GM12872 (cell line): ENCODE data around the gene CNGB1.
A peak's percentile ranks its signal among the peaks of the same experiment; 100 is the strongest.

Source experiments
- TF ChIP-seq, protein P1 (sequence below): IDR thresholded peaks from 3 replicates; pipeline ENCODE4 v1.5.1; 2011; ENCODE audit warnings: low read depth, mild to moderate bottlenecking, low read length, moderate library complexity; ENCODE audit not compliant: insufficient read depth

CNGB1 gene

DNA sequence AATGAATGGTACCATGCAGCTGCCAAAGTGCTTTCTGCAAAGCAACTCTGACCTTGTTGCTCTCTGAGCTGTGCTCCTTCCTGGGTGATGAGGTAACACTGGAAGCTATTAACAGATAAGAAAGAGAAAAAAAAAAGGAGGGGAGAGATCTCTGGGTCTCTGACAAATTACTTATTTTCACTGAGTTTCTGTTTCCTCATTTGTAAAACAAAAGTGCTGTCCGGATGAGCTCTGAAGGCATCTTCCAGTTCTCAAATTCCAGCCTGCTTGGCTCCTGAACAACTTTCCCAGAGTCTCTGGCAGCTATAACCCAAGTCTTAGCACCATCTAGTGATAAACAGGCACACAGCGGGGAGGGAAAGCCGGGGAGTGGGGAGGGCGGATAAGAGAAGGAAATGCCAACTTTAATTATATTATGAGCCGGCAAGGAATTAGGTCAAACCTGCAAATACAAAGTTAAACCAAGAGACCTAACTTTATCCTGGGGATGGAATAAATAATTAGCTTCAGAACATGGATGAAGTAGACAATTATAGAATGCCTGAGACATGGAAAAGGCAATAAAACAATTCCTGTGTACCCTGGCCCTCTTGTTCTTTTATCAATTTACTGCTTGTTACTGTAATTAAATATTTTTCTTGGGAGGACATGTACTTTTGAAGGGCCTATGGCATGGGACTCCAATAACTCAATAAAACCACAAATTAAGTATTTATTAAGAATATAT lies 107.3 kb downstream of the CNGB1 start:
- TF ChIP-seq, protein P1, sequence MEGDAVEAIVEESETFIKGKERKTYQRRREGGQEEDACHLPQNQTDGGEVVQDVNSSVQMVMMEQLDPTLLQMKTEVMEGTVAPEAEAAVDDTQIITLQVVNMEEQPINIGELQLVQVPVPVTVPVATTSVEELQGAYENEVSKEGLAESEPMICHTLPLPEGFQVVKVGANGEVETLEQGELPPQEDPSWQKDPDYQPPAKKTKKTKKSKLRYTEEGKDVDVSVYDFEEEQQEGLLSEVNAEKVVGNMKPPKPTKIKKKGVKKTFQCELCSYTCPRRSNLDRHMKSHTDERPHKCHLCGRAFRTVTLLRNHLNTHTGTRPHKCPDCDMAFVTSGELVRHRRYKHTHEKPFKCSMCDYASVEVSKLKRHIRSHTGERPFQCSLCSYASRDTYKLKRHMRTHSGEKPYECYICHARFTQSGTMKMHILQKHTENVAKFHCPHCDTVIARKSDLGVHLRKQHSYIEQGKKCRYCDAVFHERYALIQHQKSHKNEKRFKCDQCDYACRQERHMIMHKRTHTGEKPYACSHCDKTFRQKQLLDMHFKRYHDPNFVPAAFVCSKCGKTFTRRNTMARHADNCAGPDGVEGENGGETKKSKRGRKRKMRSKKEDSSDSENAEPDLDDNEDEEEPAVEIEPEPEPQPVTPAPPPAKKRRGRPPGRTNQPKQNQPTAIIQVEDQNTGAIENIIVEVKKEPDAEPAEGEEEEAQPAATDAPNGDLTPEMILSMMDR = peak; percentile 31; the same call in 1 of the 3 replicates

DNA sequence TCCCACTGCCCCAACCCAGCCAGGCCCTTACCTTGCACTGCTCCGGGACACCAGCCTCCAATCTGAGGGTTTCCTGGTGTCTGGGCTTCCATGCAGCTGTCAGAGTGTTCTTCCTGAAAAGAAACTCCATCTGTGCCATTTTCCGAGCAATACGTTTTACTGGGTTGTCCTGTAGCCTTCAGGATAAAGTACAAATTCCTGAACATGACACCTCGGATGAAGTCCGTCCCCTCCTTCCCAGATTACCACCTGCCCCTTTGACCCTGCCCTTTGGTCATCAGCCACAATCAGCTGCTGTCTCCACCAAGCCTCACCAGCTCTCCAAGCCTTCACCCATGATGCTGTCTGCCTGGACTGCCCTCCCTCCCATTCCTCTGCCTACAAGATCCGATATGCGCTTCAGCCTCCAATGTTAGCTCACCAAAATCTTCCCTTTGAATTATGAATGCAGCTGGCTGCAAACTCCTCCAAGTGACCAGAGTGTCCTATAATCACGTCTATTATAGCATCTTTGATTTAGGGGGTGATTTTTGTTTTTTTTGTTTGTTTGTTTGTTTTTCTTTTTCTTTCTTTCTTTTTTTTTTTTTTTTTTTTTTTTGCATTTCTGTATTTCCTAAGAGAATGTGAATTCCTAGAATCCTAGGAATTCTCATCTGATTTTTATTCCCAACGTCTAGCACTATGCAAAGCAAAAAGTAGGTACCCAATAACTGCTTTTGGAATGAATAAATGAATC lies 108.1 kb downstream of the CNGB1 start:
- TF ChIP-seq, protein P1 = no peak

DNA sequence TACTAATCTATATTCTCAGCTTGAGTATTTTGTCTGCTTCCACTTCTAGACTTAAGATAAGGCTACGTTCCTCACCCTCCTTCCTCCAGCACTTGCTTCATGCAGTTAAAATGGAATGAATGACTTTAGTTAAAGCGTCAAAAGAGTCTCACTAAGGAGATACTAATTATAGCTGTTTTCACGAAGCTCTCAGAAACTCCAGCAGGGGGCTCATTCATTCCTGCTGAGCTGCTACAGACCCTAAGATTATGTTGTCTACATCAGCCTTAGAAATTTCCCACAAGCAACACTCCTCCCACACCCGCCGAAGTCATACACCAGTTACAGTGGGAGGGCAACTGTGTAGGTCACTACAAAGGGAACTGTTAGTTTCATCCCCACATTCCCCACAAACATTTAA lies 111.6 kb downstream of the CNGB1 start:
- TF ChIP-seq, protein P1 = peak; percentile 28; the same call in 2 of the 3 replicates

DNA sequence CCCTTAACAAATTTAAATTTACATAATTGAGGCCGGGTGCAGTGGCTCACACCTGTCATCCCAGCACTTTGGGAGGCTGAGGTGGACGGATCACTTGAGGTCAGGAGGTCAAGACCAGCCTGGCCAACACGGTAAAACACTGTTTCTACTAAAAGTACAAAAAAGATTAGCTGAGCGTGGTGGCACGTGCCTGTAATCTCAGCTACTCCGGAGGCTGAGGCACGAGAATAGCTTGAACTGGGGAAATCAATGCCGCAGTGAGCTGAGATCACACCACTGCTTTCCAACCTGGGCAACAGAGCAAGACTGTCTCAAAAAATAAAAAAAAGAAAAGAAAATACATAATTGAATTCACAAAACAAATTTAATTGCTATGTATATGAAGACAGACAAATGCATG lies 112.3 kb downstream of the CNGB1 start:
- TF ChIP-seq, protein P1 = no peak

DNA sequence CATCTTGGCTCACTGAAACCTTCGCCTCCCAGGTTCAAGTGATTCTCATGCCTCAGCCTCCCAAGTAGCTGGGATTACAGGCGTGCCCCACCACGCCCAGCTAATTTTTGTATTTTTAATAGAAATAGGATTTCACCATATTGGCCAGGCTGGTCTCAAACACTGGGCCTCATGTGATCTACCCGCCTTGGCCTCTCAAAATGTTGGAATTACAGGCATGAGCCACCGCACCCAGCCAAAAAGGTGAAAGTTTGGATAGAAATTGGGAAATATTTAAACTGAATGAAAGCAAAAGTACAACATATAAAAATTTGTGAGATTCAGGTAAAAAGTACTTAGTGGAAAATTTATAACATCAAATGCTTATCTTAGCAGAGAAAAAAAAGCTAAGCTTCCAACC lies 115.7 kb downstream of the CNGB1 start:
- TF ChIP-seq, protein P1 = no peak

DNA sequence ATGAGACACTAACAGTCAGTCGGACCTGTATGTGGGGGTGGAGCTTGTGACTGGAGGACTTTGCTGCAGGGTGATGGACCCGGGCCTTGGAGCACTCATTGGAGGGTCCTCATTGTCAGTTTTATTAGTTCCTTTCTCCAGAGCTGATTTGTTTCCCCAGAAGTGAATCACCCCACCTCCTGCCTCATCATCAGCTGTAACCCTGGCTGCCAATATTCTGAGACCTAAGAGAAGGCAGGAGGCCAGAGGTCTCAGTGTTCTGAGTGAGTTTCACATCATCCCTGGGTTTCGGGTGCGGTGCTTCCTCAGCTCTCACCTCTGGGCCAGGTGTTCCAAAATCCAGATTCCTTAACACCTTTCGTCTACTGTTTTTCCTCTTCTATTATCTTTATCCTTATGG lies 118.7 kb downstream of the CNGB1 start:
- TF ChIP-seq, protein P1 = no peak

DNA sequence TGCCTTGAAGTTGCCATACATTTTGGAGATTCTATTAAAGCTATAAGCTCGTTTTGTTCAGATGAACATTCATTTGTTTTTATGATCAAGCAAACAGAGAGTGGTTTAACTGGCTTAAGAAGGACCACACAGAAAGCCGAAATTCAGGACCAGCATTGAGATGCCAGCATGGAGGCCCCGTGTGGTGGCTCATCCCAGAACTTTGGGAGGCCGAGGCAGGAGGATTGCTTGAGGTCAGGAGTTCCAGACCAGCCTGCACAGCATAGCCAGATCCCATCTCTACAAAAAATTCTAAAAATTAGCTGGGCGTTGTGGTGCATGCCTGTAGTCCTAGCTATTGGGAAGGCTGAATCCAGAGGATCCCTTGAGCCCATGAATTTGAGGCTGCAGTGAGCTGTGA lies 122.7 kb downstream of the CNGB1 start:
- TF ChIP-seq, protein P1 = no peak
